GM12878 (cell line): ENCODE results near the gene TET3. TPM values are rescaled to one million over a fixed set of nuclear protein-coding genes. Genes with fewer than 3 reads are reported as not detected.
A peak's percentile ranks its signal among the peaks of the same experiment; 100 is the strongest.

Experiments
- ATAC-seq: fragments of 200-7000 bp; cut with Tn5 transposase; 3 replicates; pipeline ENCODE4 v1.9.1; 2020; ENCODE audit warnings: mild to moderate bottlenecking, moderate library complexity
- BruUV-seq: library from RNA; stranded (reverse); fragments of 400-500 nt; replicated peaks from 2 replicates; lab custom pipeline; 2021; lab: Mats Ljungman, UMichigan
- CTCF ChIA-PET: fragments of 300-600 bp; sonication (Branson Sonifier 250); formaldehyde crosslinking; extraction: SDS; loops from one replicate; lab custom pipeline; 2021; ENCODE audit warnings: inconsistent platforms; lab: Yijun Ruan, JAX
- POLR2A ChIA-PET: fragments of 350-600 bp; formaldehyde crosslinking; extraction: SDS; loops from one replicate; lab custom pipeline; 2021; ENCODE audit warnings: inconsistent platforms; lab: Charles Lee
- RAD21 ChIA-PET: fragments of 300-600 bp; sonication (Branson Sonifier 250); formaldehyde crosslinking; loops from one replicate; lab custom pipeline; 2023; ENCODE audit warnings: antibody characterized with exemption; ENCODE audit not compliant: unreplicated experiment; lab: Charles Lee
- SMC1A ChIA-PET: fragments of 300-600 bp; sonication (Branson Sonifier 250); formaldehyde crosslinking; loops from one replicate; lab custom pipeline; 2023; ENCODE audit not compliant: unreplicated experiment, uncharacterized antibody; lab: Charles Lee
- DNase-seq: peaks from one replicate; pipeline ENCODE4 v3.0.0-alpha.2; 2011; ENCODE audit warnings: low read depth, low spot score
- FAIRE-seq: peaks from 3 replicates; lab custom pipeline; 2011; peaks lifted over from hg19 to GRCh38; lab: Jason Lieb, UNC
- H2AFZ ChIP-seq: 2 replicates; pipeline ENCODE4 v1.6.0; 2011; ENCODE audit warnings: low read depth, low read length, control low read depth; ENCODE audit not compliant: control insufficient read depth
- H3K27ac ChIP-seq: 2 replicates; pipeline ENCODE4 v1.5.1; 2011; ENCODE audit warnings: control low read depth; ENCODE audit not compliant: control insufficient read depth, insufficient read depth
- H3K27me3 ChIP-seq, 2 experiments: replicated peaks in 1 of 2; 2 replicates each; pipeline versions ENCODE4 v1.6.0 to v1.6.1; 2011; ENCODE audit warnings: low read length in 1 of 2; ENCODE audit not compliant: control insufficient read depth in 2 of 2, insufficient read depth in 2 of 2
- H3K36me3 ChIP-seq, 2 experiments: 2 replicates each; pipeline ENCODE4 v1.5.1; 2011; ENCODE audit warnings: low read length in 1 of 2; ENCODE audit not compliant: control insufficient read depth in 2 of 2, insufficient read depth in 2 of 2
- H3K4me1 ChIP-seq: 2 replicates; pipeline ENCODE4 v1.6.1; 2011; ENCODE audit warnings: mild to moderate bottlenecking, low read length, moderate library complexity, mixed read lengths; ENCODE audit not compliant: control insufficient read depth, insufficient read depth
- H3K4me2 ChIP-seq: 2 replicates; pipeline ENCODE4 v1.6.0; 2011; ENCODE audit warnings: control low read depth; ENCODE audit not compliant: control insufficient read depth, insufficient read depth
- H3K4me3 ChIP-seq: fragments of 200-600 bp; sonication (generic); 2 replicates; pipeline ENCODE4 v1.5.1; 2016
- H3K79me2 ChIP-seq: 2 replicates; pipeline ENCODE4 v1.6.0; 2011; ENCODE audit warnings: low read length; ENCODE audit not compliant: control insufficient read depth, insufficient read depth
- H3K9ac ChIP-seq: 2 replicates; pipeline ENCODE4 v1.8.0; 2011; ENCODE audit warnings: low read length, control low read depth, mixed read lengths; ENCODE audit not compliant: control insufficient read depth, insufficient read depth
- H3K9me3 ChIP-seq: replicated peaks from 3 replicates; pipeline ENCODE4 v1.5.1; 2011; ENCODE audit warnings: mild to moderate bottlenecking, low read length; ENCODE audit not compliant: control insufficient read depth, insufficient read depth
- H4K20me1 ChIP-seq: 2 replicates; pipeline ENCODE4 v1.6.0; 2011; ENCODE audit not compliant: control insufficient read depth, insufficient read depth
- ASH2L ChIP-seq: fragments of 300-600, 200-600 bp; sonication (generic); IDR thresholded peaks from 2 replicates; pipeline ENCODE4 v1.6.1; 2017; ENCODE audit warnings: low read depth, mild to moderate bottlenecking, borderline replicate concordance
- ETV6 ChIP-seq, 2 experiments: fragments of 450-650 bp in 1 of 2; IDR thresholded peaks in 1 of 2; conservative IDR thresholded peaks in 1 of 2; 2 replicates each; pipeline ENCODE4 v1.6.1; 2014; ENCODE audit warnings: antibody characterized with exemption in 1 of 2, borderline replicate concordance in 1 of 2, low read depth in 1 of 2, mild to moderate bottlenecking in 1 of 2, moderate library complexity in 1 of 2
- FOS ChIP-seq: IDR thresholded peaks from 3 replicates; pipeline ENCODE4 v1.6.1; 2011; ENCODE audit warnings: borderline replicate concordance; ENCODE audit not compliant: insufficient read length; ENCODE audit errors: extremely low read depth
- HDAC6 ChIP-seq: fragments of 200-600 bp; sonication (generic); IDR thresholded peaks from one replicate; pipeline ENCODE4 v1.8.0; 2017; ENCODE audit warnings: antibody characterized with exemption; ENCODE audit not compliant: unreplicated experiment
- IRF5 ChIP-seq: fragments of 450-650 bp; IDR thresholded peaks from 2 replicates; pipeline ENCODE4 v1.6.1; 2017; ENCODE audit warnings: borderline replicate concordance
- KAT2A ChIP-seq: conservative IDR thresholded peaks from 2 replicates; pipeline ENCODE4 v1.6.1; 2011; ENCODE audit warnings: low read depth, low read length; ENCODE audit not compliant: control insufficient read depth
- MAX ChIP-seq: IDR thresholded peaks from 2 replicates; pipeline ENCODE4 v1.6.1; 2012; ENCODE audit warnings: low read depth, low read length, improper control_type of control experiment
- MEF2A ChIP-seq: IDR thresholded peaks from 2 replicates; pipeline ENCODE4 v1.6.1; 2011; ENCODE audit warnings: low read depth, mild to moderate bottlenecking, low read length, moderate library complexity; ENCODE audit not compliant: insufficient read depth
- MTA3 ChIP-seq: IDR thresholded peaks from 2 replicates; pipeline ENCODE4 v1.6.1; 2012; ENCODE audit warnings: low read length, inconsistent platforms, borderline replicate concordance
- NFIC ChIP-seq: IDR thresholded peaks from 2 replicates; pipeline ENCODE4 v1.6.1; 2012; ENCODE audit warnings: low read depth, mild to moderate bottlenecking, inconsistent platforms, low read length, moderate library complexity
- NRF1 ChIP-seq: conservative IDR thresholded peaks from 2 replicates; pipeline ENCODE4 v1.6.1; 2011; ENCODE audit warnings: mild to moderate bottlenecking, low read depth, low read length, improper control_type of control experiment
- PAX5 ChIP-seq: IDR thresholded peaks from 2 replicates; pipeline ENCODE4 v1.6.1; 2011; ENCODE audit warnings: low read depth, low read length, borderline replicate concordance
- RELA ChIP-seq: fragments of 450-650 bp; IDR thresholded peaks from 2 replicates; pipeline ENCODE4 v1.8.0; 2014; ENCODE audit warnings: borderline replicate concordance; ENCODE audit not compliant: partially characterized antibody
- SMAD1 ChIP-seq: fragments of 450-650 bp; IDR thresholded peaks from 2 replicates; pipeline ENCODE4 v1.6.1; 2018; ENCODE audit warnings: mild to moderate bottlenecking, low read depth; ENCODE audit not compliant: partially characterized antibody
- SPI1 ChIP-seq: IDR thresholded peaks from 2 replicates; pipeline ENCODE4 v1.6.1; 2011; ENCODE audit warnings: low read depth, mild to moderate bottlenecking, low read length, moderate library complexity, borderline replicate concordance; ENCODE audit not compliant: insufficient read depth
- TCF7 ChIP-seq: IDR thresholded peaks from 2 replicates; pipeline ENCODE4 v1.6.1; 2014; ENCODE audit warnings: antibody characterized with exemption, borderline replicate concordance
- WRNIP1 ChIP-seq: IDR thresholded peaks from 2 replicates; pipeline ENCODE4 v1.6.1; 2011; ENCODE audit warnings: low read depth, low read length, improper control_type of control experiment, borderline replicate concordance
- ZNF592 ChIP-seq: fragments of 450-650 bp; IDR thresholded peaks from 2 replicates; pipeline ENCODE4 v1.6.1; 2017; ENCODE audit warnings: mild to moderate bottlenecking, moderate library complexity
- WGBS: methylation state at CpG from one replicate; pipeline ENCODE4 v1.1.6; 2016; ENCODE audit warnings: low lambda C conversion rate; ENCODE audit not compliant: insufficient replicate concordance, insufficient coverage; ENCODE audit errors: missing lambda C conversion rate; 5-methylcytosine and 5-hydroxymethylcytosine counted together
- in situ Hi-C: fragments of 300-500 bp; cut with MboI; formaldehyde crosslinking; loops from 9 replicates; pipeline ENCODE4 v1.14.3; 2018; ENCODE audit warnings: mixed read lengths
- intact Hi-C: fragments of 100-400 bp; cut with micrococcal nuclease; formaldehyde crosslinking; loops from one replicate; pipeline ENCODE4 v1.14.2; 2022; ENCODE audit not compliant: unreplicated experiment
- polyA plus RNA-seq, 11 experiments: library from polyadenylated mRNA; depleted of rRNA in 4 of 11; unstranded in 6 of 11; stranded (reverse) in 5 of 11; fragments of >200 nt; fragmentation: Nextera tagmentation in 4 of 11; fragmentation: Illumina TruSeq in 1 of 11; extraction: Ambion mirVana in 4 of 11; extraction: Trizol in 1 of 11; gene quantifications; 1 replicate in 1 of 11; 2 replicates in 10 of 11; pipeline versions ENCODE4 v1.2.1 to v1.2.3, GENCODE V29; 2011 to 2016; ENCODE audit warnings: inconsistent platforms in 2 of 11, missing spikeins in 2 of 11, low read depth in 1 of 11
- total RNA-seq, 4 experiments: library from RNA; depleted of rRNA in 3 of 4; stranded (reverse); fragments of >200 nt in 3 of 4; fragmentation: Illumina TruSeq in 1 of 4; extraction: Trizol in 1 of 4; gene quantifications; 2 replicates each; pipeline versions ENCODE4 v1.2.1 to v1.2.3, GENCODE V29; 2013 to 2021

The TET3 gene
- total and polyA plus RNA-seq, 10 of the 15 experiments (the other 5 are each of a cell fraction or from before 2014, with no cell fraction given): 0.77 to 25.9 (median 8.5) TPM

- DNase-seq (no peak), FAIRE-seq (no peak), ATAC-seq (no peak)
- no TSS peak for BruUV-seq
- ChIA-PET SMC1A (interaction anchor here (0.7 to 6.4 kb wide), 17 partner anchors 10 to 205 kb away, joined by 3 to 94 read pairs (median 4); partner anchors contain the start of gene STAMBP), POLR2A (interaction anchor here (0.9 to 6.2 kb wide), 14 partner anchors 9 to 542 kb away, joined by 3 to 68 read pairs (median 4); partner anchors contain the start of genes MOB1A and TET3), RAD21 (interaction anchor here (0.6 to 6.7 kb wide), 19 partner anchors 9 to 204 kb away, joined by 3 to 57 read pairs (median 5); partner anchors contain the start of genes MOB1A and STAMBP), CTCF (interaction anchor here (0.6 to 5.0 kb wide), 8 partner anchors 9 to 208 kb away, joined by 3 to 31 read pairs (median 5); no protein-coding TSS in a partner anchor)
- H3K79me2 ChIP-seq: peaks cover 91% of the 10 kb centered on the region
- peak overlapping the region; percentile 55 for H3K4me2 ChIP-seq
- peak overlapping the region; percentile 73 for H3K27ac ChIP-seq
- H3K4me3 ChIP-seq: peak overlapping the region; percentile 73
- H4K20me1 ChIP-seq: no peaks in the 10 kb centered on the region
- H2AFZ ChIP-seq: no peak overlapping the region
- WGBS: 0% methylated on average over 2 of the region's 2 CpGs
- no peaks in the 10 kb centered on the region; a peak in 1 of 4 replicates for H3K36me3 ChIP-seq
- in situ Hi-C loops: no loop called here
- no peaks in the 10 kb centered on the region for H3K27me3 ChIP-seq
- intact Hi-C loops: loop anchor here (2.0 kb wide), 1 partner anchor 47 kb away; the partner anchor contains the start of gene TET3
- peaks cover 68% of the 10 kb centered on the region for H3K4me1 ChIP-seq
- no peaks in the 10 kb centered on the region; the same call in 2 of the 3 replicates for H3K9me3 ChIP-seq
- H3K9ac ChIP-seq: peak overlapping the region; percentile 48
- TF ChIP-seq SPI1 (no peak), NFIC (peak; percentile 25; the same call in 1 of the 2 replicates), MTA3 (0 out of 2 replicates have a peak, but pooled peaks have one; percentile 20), MAX (peak; percentile 32; the same call in 1 of the 2 replicates), FOS (no peak), IRF5 (no peak), PAX5 (no peak), MEF2A (no peak), TCF7 (no peak), SMAD1 (no peak), NRF1 (no peak), ASH2L (no peak), ZNF592 (no peak), KAT2A (no peak), ETV6 (conservative IDR thresholded peaks at IDR 0.05 in 1 of 2, IDR thresholded peaks at IDR 0.05 in 1 of 2; ENCODE audit: borderline replicate concordance in 1 of 2, low read depth in 1 of 2) (no peak), HDAC6 (no peak), RELA (no peak), WRNIP1 (no peak)
These were observed 47.2 kb downstream of the TET3 start for GRCh38 chr2:74031959-74032287.
